MM.1S (cell line): Measurements from ENCODE around the gene EEF1AKMT1.

Experiments used
- CTCF ChIP-seq: fragments of 300-600 bp; sonication (generic); IDR thresholded peaks from 2 replicates; pipeline ENCODE4 v1.5.1; 2016; ENCODE audit warnings: antibody characterized with exemption, low read length, mixed read lengths
- EZH2 ChIP-seq: fragments of 300-600 bp; sonication (generic); optimal IDR thresholded peaks from 2 replicates; pipeline ENCODE3; 2017; ENCODE audit warnings: low read depth, mild to moderate bottlenecking, antibody characterized with exemption, low read length, mixed read lengths
- EZH2phosphoT487 ChIP-seq: fragments of 300-600 bp; sonication (generic); IDR thresholded peaks from 2 replicates; pipeline ENCODE4 v1.6.1; 2018; ENCODE audit warnings: antibody characterized with exemption, low read length

- TF ChIP-seq CTCF = no peak
- TF ChIP-seq EZH2 = no peak
- no peak for TF ChIP-seq EZH2phosphoT487
Observed at GRCh38 chr13:20684041-20684440, 89.7 kb downstream of the EEF1AKMT1 start.
